GM12801 (cell line): ENCODE data around the gene DHCR24.

Experiments
- TF ChIP-seq, protein P1 (sequence below): IDR thresholded peaks from one replicate; pipeline ENCODE4 v1.5.1; 2011; ENCODE audit warnings: control low read depth; ENCODE audit not compliant: insufficient read length; ENCODE audit errors: extremely low read depth

The DHCR24 gene

GRCh38 chr1:54927472-54928240 lies 40.7 kb upstream of the DHCR24 start:
- TF ChIP-seq, protein P1, sequence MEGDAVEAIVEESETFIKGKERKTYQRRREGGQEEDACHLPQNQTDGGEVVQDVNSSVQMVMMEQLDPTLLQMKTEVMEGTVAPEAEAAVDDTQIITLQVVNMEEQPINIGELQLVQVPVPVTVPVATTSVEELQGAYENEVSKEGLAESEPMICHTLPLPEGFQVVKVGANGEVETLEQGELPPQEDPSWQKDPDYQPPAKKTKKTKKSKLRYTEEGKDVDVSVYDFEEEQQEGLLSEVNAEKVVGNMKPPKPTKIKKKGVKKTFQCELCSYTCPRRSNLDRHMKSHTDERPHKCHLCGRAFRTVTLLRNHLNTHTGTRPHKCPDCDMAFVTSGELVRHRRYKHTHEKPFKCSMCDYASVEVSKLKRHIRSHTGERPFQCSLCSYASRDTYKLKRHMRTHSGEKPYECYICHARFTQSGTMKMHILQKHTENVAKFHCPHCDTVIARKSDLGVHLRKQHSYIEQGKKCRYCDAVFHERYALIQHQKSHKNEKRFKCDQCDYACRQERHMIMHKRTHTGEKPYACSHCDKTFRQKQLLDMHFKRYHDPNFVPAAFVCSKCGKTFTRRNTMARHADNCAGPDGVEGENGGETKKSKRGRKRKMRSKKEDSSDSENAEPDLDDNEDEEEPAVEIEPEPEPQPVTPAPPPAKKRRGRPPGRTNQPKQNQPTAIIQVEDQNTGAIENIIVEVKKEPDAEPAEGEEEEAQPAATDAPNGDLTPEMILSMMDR: no peak

DNA sequence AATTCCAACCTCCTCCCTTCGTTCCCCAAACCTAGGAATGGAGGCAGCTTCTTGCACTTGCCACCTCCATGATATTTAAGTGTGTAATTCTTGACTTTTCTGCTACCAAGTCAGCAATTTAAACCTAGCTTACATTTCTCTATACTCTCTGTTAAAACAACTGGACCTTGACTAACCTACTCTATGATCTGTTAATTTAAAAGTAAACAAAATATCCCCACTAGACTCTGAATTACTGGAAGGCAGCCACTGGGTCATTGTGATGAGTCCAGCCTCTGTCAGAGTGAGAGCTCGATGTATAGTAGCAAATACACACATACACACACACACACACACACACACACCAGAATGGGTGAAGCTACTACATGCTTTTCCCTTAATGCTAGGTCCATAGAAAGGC lies 40.0 kb upstream of the DHCR24 start:
- TF ChIP-seq, protein P1: no peak

DNA sequence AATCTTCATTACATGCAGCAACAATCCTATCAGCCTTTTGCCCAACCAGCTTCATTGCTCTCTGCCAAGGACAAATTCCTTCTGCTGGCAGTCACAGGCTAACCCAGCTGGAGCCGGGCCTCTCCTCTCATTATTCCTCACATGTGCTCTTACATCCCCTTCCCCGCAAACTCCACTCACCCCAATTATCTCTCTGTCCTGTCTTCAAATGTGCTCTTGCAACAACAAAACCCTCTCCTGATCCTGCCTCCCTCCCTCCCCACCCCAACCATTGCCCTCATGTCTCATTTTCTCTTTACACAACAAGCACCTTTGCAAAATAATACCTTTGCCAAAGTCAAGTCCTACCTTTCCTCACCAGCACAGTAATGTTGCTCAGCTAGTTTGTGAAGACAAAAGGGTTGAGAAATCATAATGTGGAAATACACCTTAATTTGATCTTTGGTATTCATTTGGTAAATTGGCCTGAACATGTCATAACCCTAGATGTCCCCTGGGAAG lies 36.0 kb upstream of the DHCR24 start:
- TF ChIP-seq, protein P1: no peak

DNA sequence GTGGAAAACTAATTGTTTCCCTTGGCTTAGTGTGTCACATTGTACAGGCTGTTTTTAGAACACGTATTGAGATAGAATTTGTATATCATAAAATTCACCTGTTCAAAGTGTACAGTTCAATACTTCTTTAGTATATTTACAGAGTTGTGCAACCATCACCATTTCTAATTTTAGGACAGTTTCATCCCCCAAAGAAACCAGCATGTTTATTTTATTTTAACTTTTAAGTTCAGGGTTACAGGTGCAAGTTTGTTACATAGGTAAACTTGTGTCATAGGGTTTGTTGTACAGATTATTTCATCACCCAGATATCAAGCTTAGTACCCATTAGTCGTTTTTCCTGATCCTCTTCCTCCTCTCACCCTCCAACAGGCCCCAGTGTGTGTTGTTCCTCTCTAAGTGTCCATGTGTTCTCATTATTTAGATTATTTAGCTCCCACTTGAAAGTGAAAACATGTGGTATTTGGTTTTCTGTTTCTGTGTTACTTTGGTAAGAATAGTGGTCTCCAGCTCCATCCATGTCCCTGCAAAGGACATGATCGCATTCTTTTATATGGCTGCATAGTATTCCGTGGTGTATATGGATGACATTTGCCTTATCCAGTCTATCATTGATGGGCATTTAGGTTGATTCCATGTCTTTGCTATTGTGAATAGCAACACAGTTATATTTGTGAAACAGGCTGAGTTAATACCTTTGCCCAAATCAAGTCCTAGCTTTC lies 35.2 kb upstream of the DHCR24 start:
- TF ChIP-seq, protein P1: no peak

DNA sequence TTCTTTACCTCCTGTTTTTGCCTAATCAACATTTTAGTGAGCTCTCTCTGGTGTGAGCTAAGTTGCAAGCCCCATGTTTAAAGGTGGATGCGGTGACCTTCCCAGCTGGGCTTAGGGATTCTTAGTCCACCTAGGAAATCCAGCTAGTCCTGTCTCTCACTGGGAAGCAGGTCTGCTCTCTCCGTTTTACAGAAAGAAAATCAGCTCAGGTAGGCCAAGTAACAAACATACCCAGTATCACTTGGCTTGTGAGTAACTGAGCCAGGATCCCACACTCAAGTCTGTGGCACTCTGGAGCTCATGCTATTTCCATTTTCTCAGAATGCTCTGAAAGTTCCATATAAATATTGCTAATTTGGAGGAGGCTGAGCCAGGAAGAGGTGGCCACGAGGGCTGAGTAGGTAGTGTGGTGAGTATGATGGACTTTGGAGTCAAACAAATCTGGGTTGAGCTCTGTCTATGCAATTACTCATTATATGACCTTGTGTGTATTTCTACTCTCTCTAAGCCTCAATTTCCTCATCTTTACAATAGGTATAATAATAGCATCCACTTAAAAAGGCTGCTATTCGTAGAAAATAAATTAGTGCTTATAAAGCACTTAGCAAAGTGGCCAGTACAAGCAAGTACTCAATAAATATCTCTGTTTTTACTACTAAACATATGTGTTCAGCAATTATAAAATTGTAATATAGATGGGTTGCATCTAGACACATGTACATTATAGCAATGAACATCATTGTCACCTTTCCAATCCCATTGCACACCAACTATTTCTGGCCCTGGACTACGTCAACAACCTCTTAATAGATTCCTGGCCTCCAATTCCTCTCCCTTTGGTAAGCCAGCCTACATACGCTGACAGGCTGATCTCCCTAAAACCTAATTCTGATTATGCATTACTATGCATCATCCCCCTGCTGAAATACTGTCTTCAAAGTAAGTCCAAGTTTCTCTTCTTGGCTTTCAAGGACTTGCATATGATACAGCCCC lies 32.7 kb upstream of the DHCR24 start:
- TF ChIP-seq, protein P1: no peak

- TF ChIP-seq, protein P1: no peak
Observed at GRCh38 chr1:54906586-54906985, 19.6 kb upstream of the DHCR24 start.

DNA sequence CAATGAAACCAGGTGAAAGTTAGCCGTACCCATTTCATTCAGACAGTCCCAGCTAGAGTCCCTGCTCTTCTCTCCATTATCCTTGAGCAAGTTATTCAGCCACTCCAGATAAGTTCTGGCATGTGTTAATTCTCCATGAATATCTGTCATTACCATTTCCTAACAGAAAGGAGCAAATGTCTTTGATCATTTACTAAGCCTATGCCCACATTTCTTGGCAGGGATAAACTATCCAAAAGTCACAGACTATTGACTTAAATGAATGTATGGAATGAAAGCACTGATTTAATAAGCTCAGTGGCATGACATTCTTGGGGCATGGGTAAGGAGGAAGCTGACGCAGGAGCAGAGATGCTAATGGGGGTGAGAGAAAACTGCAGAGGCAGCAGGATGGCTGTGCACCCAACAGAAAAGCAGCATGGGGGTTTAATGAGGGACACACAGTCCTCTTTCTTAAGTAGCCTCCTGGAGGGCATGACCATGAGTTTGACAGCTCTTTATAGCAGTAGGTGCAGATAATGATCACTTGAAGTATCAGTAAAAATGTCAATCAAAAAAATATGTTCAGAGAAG lies 17.6 kb upstream of the DHCR24 start:
- TF ChIP-seq, protein P1: no peak
